Stromal cell of bone marrow (primary cell): ENCODE results near the gene TSC22D1.

Source experiments
- DNase-seq: peaks from one replicate; pipeline ENCODE4 v3.0.0-alpha.2; 2012; ENCODE audit warnings: low read depth

The TSC22D1 gene

GRCh38 chr13:44404261-44405132, 171.6 kb downstream of the TSC22D1 start:
- no peak for DNase-seq

- DNase-seq = no peak
Measured at GRCh38 chr13:44403461-44404056, 172.6 kb downstream of the TSC22D1 start.

- DNase-seq = no peak
Measured at GRCh38 chr13:44402899-44403445, 173.2 kb downstream of the TSC22D1 start.

- DNase-seq = no peak
Measured at GRCh38 chr13:44401577-44401976, 174.6 kb downstream of the TSC22D1 start.

- DNase-seq = no peak
Measured at GRCh38 chr13:44400736-44401135, 175.4 kb downstream of the TSC22D1 start.

- no peak for DNase-seq
Measured at GRCh38 chr13:44399074-44399473, 177.1 kb downstream of the TSC22D1 start.

- DNase-seq = no peak
Measured at GRCh38 chr13:44398606-44399005, 177.5 kb downstream of the TSC22D1 start.

- DNase-seq = no peak
Measured at GRCh38 chr13:44397766-44398223, 178.3 kb downstream of the TSC22D1 start.

- DNase-seq = no peak
Measured at GRCh38 chr13:44396701-44397580, 179.2 kb downstream of the TSC22D1 start.

- no peak for DNase-seq
Measured at GRCh38 chr13:44395976-44396694, 180.0 kb downstream of the TSC22D1 start.

GRCh38 chr13:44394658-44395057, 181.5 kb downstream of the TSC22D1 start:
- no peak for DNase-seq

- no peak for DNase-seq
Measured at GRCh38 chr13:44393391-44393790, 182.7 kb downstream of the TSC22D1 start.

GRCh38 chr13:44389876-44390275, 186.3 kb downstream of the TSC22D1 start:
- DNase-seq = no peak

- no peak for DNase-seq
Measured at GRCh38 chr13:44389060-44389666, 187.0 kb downstream of the TSC22D1 start.

- DNase-seq = no peak
Measured at GRCh38 chr13:44388427-44389059, 187.6 kb downstream of the TSC22D1 start.

GRCh38 chr13:44386913-44387556, 189.1 kb downstream of the TSC22D1 start:
- no peak for DNase-seq

- DNase-seq = no peak
Measured at GRCh38 chr13:44385847-44386246, 190.3 kb downstream of the TSC22D1 start.

GRCh38 chr13:44385401-44385800, 190.7 kb downstream of the TSC22D1 start:
- DNase-seq = no peak

- no peak for DNase-seq
Measured at GRCh38 chr13:44384778-44385177, 191.4 kb downstream of the TSC22D1 start.

- DNase-seq = no peak
Measured at GRCh38 chr13:44383945-44384344, 192.2 kb downstream of the TSC22D1 start.
